T1000 (cell line): Measurements from ENCODE around the gene SLC38A6.
"Not testable (repeated sequence)": the region's sequence is repeated elsewhere in the genome, so short reads cannot be mapped to it uniquely, and the experiment has no call there.

Experiments used
- DNase-seq: peaks from one replicate; lab custom pipeline; 2025; ENCODE audit warnings: mixed read lengths; lab: John Stamatoyannopoulos, UW

Gene SLC38A6

DNA sequence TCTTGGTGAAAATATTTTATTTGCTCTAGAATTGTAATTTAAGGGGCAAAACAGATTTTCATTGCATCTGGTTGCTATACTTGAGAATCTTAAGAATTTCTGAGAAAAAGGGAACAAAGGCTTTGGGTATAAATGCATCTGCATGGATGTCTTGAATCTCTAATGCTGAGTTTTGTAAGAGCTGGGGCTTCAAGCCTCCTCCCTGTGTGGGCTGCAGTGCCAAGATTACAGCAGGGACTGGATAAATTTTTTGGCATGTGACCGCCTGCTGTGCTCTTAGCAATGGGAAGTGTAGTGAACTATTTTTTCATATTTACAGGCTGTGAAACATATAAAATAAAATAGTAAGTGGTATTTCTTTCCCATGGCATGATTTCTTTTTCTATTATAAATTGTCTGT lies 70.0 kb downstream of the SLC38A6 start:
- DNase-seq: no peak

DNA sequence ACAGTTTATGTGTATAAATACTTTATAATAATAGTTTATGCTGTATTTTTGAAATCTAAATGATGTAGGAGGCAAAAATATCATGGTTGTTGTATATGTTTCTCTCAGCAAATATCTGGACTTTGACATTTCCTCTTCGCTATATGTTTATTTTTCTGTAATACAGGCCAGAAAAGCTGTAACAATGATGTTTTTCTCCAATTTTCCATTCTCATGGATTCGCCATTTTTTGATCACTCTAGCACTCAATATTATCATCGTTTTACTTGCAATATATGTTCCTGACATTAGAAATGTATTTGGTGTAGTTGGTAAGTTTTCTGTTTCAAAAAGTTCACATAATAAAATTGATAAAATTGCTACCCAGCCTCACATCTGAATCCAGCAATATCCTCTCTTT lies 70.6 kb downstream of the SLC38A6 start:
- no peak for DNase-seq

DNA sequence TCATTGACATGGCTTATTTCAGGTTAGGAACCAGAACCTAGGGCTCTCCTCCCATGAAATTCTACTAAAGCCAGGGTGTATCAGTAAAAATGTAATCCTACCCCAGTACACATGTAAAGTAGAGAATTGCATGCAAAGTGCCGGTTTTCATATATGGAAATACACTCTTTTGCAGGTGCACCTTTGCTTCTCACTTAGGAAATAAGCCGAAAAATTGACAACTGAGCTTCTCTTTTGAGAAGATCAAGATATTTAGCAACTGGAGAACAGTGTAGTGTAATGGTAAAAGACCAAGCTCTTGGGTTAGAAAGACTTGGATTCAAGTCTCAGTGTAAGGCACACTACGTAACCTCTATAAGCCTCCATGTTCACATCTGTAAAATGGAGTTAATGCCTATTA lies 82.4 kb downstream of the SLC38A6 start:
- no peak for DNase-seq

DNA sequence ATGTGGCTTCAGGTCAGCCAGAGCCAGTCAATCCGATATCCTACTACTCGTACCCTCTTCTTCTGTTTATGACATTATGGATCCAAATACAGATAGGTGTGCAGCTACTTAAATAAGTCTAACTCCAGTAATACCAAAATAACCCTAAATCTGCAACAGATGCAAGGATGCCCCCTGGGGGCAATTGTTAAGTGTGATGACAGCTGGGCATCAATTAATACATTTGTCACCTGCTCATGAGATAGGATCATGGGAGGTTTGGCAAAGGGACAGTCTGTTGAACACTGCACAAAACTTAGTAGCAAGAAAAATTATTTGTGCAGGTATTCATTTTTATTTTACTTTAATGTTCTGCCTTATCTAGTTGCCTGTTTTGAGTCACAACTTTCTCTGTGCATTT lies 83.2 kb downstream of the SLC38A6 start:
- DNase-seq: no peak

DNA sequence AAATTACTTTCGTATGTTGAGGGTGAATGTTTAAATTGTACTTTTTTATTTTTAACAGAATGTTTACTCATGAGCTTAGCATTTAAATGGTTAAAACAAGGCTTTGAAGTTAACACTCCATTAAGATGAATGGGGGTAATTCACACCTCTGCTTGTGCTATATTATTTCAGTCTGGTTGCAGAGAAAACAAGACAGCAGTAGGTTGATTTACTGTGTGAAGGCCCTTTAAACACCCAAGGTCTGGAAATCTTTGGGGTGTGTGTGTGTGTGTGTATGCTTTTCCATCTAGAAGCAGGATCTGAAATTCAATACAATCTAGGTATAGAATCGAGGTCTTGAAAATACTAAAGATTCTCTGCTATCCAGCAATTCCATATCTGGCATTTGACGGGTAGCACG lies 83.8 kb downstream of the SLC38A6 start:
- DNase-seq: no peak

DNA sequence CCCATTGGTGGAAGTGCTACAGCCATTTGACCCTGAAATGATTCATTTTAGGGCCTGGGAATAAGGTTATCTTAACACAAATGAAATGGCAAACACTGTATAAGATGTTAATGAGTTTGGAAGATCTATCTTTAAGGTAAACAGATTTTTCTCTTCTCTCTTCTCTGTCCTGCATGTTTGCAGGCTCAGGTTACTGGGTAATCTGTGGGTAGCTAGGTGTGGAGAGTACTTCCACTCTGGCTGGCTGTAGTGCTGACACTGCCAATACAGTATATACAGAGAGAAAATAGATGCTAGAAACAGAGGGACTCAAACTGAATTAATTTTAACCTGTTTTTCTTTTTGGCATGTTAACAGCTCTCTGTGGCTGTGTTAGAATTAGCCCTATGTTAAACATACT lies 84.6 kb downstream of the SLC38A6 start:
- no peak for DNase-seq

DNA sequence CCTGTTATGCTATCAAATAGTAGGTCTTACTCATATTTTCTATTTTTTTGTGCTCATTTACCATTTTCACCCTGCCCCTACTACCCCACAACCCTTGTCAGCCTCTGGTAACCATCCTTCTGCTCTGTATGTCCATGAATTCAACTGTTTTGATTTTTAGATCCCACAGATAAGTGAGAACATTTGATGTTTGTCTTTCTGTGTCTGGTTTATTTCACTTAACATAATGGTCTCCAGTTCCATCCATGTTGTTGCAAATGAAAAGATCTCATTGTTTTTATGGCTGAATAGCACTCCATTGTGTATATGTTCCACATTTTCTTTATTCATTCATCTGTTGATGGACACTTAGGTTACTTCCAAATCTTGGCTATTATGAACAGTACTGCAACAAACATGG lies 91.4 kb downstream of the SLC38A6 start:
- not testable (repeated sequence) for DNase-seq

GRCh38 chr14:61074852-61075251 lies 93.8 kb downstream of the SLC38A6 start:
- DNase-seq: no peak

DNA sequence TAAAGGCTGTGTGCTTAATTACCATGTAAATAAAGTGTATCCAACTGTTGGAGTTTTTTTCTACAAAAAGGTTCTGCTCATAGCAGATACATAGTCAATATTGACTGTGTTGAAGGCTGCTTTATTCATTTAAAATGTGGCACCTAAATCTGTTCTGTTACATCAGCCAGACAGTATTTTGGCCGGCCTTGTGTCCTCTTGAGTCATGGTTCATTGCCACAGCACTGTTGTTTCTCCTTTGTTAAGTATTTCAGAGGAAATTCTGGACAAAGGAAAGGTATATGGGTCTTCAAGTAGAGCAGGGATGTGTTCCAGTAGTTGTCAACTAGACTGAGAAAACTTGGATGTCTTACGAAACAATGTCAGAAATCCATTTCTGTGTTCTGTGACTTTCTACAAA lies 95.5 kb downstream of the SLC38A6 start:
- no peak for DNase-seq

DNA sequence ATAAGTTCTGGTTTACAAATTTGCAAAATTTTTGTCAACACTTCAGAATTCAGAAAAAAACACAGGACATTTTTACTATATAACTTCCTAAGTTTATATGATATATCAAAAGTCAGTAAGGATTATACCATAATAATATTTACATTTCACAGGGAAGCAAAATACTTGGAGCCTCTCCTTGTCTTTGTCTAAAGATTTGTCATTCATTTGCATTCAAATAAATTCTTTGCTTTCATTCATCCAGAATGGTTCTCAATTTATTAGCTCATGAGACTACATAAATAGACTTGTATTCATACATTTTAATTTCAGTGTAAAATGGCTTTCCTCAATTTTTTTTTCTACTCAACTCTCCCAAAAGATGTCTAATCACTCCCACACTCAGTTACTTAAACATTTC lies 96.4 kb downstream of the SLC38A6 start:
- no peak for DNase-seq

DNA sequence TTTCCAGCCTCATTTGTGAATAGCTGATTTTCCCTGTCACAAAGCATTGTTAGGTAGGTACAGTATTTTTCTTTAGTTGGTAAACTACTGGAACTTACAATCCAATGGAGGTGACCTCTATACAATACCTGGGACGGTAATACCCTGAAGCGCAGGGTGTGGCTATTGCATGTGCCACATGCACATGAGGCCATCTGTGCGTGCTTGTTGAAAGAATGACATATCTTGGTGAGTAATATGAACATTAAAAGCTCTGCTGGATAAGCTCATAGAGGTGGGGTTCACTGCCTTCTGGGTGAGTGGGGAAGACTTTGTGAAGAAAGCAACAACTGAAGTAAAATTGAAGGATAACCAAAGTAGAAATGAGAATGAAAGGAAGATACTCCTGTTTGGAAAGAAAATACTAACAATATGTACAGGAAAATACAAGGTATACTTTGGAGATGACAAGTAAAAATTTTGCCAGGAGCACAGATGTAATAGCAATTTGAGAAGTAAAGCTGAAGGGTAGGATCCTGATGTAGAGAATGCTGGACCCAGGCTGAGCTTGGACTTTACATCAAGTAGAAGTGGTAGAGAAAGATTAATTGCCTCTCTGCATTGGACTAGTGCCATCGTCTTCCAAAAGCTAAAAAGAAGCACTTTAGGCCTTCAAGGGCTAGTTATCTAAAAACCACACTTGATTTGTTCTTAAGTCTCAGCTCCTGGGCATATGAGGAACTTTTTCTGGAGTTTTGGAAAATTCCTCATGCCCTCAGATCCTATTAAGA lies 97.1 kb downstream of the SLC38A6 start:
- DNase-seq: no peak

- DNase-seq: no peak
Observed at GRCh38 chr14:61080591-61081010, 99.6 kb downstream of the SLC38A6 start.

DNA sequence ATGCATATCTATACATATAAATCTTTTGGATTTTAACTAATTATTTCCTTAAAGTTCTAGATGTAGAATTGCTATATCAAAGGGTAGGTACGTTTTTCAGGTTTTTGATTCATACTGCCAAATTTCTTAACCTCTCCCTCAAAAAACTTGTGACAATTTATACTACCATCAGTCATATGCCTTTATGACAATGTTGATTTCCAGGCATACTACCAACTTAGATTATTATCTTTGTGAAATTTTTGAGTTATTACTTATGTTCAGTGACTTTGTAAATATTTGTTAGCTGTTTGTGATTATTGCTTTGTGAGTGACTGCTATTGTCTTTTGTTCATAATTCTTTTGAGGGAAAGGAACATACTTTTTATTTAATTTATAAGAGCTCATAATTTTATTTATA lies 107.0 kb downstream of the SLC38A6 start:
- DNase-seq: no peak

DNA sequence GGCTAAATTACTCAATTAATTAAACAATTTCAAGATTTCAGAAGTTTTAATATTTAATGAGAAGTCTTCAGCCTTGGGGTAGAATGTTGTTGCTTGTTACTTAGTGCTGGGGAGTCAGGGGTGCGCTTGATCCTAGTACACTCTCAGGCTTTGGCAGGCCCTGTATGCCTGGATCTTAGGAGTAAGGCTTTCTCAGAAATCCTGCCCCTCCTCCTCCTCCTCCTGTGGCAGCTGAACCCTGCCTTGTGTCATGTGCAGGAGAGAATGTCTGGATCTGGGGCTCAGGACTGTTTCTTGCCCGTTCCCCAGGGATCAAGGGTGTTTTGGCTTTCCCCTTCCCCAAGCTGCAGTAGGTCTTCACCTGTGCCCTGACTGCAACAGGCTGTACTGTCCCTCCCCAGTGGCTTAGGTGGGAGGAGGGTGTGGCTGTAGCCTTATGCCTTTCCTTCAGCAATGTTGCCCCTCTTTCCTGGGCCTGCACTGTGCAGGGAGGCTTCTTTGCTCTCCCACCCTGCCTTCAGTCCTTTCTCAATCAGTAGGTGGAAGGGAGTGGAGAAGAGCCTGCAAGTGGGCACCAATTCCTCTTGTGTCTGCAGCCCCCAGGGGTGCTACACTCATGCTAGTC lies 108.2 kb downstream of the SLC38A6 start:
- no peak for DNase-seq

GRCh38 chr14:61090432-61091216 lies 109.6 kb downstream of the SLC38A6 start:
- DNase-seq: no peak

GRCh38 chr14:61091657-61092273 lies 110.7 kb downstream of the SLC38A6 start:
- DNase-seq: no peak

- not testable (repeated sequence) for DNase-seq
Observed at GRCh38 chr14:61098096-61098495, 117.1 kb downstream of the SLC38A6 start.

DNA sequence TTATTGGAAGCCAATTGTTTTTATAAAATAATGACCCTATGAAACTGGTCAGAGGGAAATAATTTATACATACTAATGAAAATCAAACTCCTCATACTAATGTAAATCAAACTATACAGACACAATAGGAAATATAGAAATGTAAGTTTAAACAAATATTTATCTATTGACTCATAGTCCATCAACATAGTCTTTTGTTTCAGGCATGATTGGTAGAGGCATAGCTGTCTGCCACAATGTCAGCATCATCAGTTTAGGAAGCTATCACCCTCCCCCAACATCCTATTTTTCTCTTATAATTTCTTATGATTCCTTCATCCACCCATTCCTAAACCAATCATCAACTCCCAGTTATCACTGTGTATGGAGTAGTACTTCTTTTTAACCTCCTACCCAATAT lies 117.7 kb downstream of the SLC38A6 start:
- DNase-seq: no peak

GRCh38 chr14:61099216-61099835 lies 118.3 kb downstream of the SLC38A6 start:
- no peak for DNase-seq

DNA sequence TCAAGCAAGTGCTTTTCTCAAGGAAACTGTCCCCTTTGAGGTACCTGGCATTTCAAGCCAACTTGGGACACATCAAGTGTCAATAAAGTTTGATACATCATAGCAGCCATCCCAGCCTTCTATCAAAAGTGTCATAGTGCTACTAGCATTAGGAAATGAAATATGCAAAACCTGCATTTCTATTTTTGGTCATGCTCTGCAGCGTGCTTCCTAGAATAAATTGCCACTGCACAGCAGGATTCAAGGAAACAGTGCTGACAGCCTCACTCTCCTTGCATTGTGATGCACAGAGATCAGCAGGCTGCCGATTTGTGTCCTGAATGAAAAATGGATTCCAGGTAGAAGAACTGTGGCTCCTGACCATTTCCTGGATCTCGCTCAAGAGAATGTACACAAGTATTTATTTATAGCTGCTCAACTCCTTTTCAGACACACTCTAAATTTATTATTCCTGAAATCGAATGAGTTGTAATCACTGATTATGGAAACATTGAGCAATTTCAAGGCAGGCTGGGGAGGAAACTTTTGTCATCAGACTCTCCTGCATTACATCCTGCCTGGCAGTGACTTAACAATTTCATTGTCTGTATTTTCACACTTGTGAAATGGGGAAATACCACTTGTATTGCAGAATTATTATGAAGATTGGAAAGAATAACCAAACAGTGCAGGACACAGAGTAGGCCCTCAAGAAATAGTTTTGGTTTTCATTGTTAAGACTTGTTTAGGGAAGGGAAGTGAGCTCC lies 120.9 kb downstream of the SLC38A6 start:
- no peak for DNase-seq
